CD4-positive, alpha-beta T cell treated with Interleukin-15 for 4 hours (primary cell): ENCODE results near the gene NRL.

Experiments
- DNase-seq: peaks from one replicate; pipeline ENCODE4 v3.0.0-alpha.2; 2020; ENCODE audit warnings: low spot score

NRL gene

DNA sequence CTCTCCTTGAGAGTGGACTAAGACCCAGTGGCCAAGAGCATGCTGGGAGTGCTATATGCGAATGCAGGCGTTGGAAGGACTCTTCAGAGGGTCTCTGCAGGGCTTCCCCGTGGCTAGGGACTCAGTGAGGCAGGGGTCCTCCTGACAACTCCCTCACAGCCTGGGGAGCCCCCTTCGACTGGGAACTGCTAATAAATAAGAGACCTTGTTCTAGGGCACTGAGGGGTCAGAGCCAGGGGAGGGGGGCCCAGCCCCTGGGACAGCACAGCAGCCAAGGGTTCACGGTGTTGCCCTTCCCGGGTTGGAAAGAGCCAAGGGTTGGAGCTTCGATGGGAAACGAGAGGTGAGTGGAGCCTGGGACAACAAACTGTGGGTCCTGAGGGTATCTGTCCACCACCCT lies 49.3 kb downstream of the NRL start:
- DNase-seq, result no peak

DNA sequence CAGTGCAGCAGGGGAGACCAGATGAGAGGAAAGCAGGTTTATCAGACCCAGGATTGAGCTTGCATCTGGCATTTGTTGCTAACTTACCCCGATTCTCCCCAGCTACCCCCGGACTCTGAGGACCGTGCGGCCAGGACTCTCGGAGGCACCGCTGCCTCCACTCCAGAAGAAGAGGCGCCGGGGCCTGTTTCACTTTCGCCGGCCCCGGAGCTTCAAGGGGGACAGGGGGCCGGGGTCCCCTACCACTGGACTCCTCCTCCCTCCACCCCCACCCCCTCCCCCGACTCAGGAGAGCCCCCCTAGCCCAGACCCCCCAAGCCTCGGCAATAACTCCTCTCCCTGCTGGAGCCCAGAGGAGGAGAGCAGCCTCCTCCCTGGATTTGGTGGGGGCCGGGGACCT lies 49.9 kb downstream of the NRL start:
- DNase-seq, result no peak

GRCh38 chr14:24064091-24064795 lies 50.5 kb downstream of the NRL start:
- DNase-seq, result no peak

DNA sequence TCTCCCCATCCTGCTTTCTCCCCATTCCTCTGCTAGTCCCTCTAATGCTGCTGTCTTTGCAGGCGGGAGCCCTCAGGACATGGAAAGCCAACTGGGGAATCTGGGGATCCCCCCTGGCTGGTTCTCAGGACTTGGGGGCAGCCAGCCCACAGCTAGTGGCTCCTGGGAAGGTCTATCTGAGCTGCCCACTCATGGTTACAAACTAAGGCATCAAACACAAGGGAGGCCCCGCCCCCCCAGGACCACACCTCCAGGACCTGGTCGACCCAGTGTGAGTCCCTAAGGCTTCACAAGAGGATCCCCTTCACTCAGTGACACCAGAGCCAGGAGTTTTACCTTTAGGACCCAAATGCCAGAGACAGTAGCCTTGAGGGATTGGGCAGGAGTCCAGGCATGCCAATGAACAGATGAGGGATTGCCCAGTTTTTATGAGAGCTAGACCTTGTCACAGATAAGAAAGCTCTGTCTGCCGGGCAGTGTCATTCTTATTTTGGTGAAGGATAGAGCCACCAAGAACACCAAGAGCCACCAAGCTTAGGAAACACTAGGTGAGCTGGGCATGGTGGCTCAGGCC lies 51.4 kb downstream of the NRL start:
- no peak for DNase-seq

DNA sequence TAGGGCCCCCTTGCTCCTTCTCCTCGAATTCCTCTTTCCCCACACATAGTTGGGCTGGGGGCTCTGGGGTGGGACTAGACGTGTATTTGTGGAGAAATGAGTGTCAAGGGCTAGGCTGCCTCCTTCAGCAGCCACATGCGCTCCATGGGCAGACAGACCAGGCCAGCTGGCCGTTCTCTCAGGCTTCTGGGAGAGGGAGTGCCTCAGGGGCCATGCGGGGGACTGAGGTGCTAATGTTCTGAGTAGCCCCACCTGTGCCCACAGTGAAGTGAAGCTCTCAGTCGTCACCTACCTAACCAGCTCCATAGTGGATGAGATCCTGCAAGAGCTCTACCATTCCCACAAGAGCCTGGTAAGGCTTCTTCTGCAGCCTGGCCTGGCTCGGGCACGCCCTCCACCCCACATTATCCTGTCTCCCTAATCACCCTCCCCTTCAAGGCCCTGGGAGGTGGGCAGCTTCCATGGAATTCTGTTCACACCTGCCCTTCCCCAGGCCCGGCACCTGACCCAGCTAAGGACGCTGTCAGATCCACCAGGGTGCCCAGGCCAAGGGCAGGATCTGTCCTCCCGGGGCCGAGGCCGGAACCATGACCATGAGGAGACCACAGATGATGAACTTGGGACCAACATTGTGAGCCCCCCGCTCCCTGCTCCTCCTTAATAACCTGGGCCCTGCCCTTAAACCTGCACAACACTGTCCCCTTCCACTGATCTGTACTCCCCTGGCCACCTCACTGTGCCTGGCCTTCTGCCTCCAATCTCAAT lies 52.4 kb downstream of the NRL start:
- no peak for DNase-seq

- DNase-seq, result no peak
Observed at GRCh38 chr14:24060984-24061913, 53.5 kb downstream of the NRL start.

- no peak for DNase-seq
Observed at GRCh38 chr14:24060443-24060842, 54.3 kb downstream of the NRL start.

DNA sequence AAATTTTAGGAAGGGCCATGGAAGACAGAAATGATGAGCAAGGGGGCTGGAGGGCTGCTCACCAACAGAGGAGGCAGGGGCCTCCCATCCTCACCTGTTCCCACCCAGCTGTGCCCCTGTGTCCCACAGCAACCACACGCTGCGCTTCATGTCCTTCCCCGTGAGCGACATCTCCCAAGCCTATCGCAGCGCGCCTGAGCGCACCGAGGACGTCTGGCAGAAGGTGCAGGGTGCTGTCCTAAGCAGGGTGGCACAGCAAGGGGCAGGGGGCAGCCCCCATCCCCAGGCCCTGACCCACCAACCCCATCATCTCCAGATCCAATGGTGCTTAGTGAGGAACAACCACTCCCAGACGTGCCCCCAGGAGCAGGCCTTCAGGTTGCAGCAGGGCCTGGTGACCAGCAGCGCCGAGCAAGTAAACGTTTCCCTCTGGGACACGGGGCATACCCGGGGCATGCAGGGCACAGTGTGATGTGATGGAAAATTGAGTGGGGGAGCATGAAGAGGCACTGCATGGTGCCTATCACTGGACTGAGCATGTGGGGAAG lies 54.8 kb downstream of the NRL start:
- DNase-seq, result no peak

GRCh38 chr14:24058951-24059475 lies 55.7 kb downstream of the NRL start:
- DNase-seq, result no peak

DNA sequence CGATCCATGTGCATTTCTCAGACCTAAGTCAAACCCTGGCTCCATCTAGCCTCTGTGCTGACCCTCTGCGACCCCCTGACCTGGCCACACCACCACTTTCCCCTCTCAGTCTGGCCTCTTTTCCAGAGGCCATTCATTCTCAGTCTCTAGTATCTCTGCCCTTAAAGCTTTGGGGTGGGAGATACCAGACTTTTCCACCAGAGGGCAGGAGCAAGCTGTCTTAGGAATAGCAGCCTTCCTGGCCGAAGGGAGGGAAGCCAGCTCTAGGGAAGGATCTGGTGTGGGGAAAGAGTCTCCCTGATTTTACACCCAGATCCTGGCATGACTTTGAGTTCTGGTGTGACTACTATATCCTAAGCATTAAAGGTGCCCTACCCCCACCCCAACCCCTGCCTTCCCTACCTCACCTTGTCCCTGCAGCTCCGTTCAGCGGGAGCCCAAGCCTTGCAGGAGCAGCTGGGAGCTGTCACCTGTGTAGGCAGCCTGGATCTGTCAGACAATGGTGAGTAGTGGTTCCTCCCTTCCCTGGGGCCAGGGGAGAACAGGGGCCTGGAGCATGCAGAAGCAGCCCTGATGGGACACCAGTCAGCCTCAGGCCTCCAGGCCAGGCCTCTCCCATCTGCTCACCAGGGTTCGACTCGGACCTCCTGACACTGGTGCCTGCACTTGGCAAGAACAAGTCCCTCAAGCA lies 56.3 kb downstream of the NRL start:
- DNase-seq, result peak; percentile 81

DNA sequence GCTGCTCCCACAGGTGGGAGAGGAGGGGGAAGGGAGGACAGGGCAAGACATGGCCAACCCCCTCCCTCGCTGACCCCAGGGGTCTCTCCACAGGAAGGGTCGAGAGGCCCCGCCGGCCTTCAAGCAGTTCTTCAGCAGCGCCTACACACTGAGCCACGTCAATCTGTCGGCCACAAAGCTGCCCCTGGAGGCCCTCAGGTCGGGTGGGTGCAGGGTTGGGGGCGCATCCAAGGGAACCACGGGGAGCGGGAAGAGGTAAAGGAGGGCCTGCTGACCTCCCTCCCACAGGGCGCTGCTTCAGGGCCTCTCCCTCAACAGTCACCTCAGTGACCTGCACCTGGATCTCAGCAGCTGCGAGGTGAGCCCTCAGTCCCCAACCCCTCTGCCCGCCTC lies 56.9 kb downstream of the NRL start:
- DNase-seq, result no peak

DNA sequence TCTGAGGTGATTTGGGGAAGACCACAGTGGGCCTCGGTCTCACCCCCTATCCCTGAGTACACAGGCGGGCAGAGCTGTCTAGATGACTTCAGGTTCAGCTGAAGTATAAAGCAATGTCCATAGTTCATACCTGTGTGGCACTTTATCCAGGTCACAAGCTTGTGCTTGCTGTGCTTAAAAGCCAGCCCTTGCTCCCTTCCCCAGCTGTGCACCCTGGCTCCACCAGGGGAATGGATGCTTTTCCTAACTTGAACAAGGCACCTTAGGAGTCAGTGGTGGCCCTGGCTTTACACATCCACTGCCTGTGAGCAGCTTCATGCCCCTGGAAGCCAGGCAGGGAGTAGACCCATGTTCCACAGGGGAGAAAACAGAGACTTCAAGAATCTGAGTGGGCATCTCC lies 57.5 kb downstream of the NRL start:
- no peak for DNase-seq

DNA sequence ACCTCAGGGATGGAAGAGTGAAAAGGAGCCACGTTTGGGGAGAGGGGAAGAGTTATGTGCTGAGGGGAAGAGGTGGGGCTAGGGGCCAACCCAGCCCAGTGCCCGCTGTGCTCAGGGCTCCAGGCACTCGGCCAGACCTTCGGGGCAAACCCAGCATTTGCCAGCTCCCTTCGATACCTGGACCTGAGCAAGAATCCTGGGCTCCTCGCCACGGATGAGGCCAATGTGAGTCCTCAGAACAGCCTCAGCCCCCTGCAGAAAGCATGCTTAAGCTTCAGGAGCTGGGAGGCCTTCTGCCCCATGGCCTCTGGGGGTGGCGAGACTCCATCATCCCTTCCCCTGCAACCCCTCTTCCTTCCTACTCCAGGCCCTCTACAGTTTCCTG lies 58.0 kb downstream of the NRL start:
- DNase-seq, result no peak

GRCh38 chr14:24055971-24056799 lies 58.6 kb downstream of the NRL start:
- DNase-seq, result no peak

GRCh38 chr14:24054646-24055045 lies 60.1 kb downstream of the NRL start:
- no peak for DNase-seq

DNA sequence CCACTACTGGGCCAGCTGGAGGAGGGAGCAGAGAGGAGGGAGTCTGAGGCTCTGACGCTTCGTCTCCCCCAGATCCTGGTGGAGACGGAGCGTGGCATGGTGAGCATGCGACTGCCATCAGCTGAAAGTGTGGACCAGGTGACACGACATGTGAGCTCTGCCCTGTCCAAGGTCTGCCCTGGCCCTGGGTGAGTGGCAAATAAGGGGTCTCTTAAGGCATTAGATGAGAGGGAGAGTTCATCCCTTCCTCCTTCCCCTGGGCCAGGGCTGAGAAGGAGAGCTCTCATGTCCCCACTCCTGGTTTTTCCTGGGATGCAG lies 60.5 kb downstream of the NRL start:
- no peak for DNase-seq

GRCh38 chr14:24053548-24054323 lies 61.0 kb downstream of the NRL start:
- DNase-seq, result no peak

DNA sequence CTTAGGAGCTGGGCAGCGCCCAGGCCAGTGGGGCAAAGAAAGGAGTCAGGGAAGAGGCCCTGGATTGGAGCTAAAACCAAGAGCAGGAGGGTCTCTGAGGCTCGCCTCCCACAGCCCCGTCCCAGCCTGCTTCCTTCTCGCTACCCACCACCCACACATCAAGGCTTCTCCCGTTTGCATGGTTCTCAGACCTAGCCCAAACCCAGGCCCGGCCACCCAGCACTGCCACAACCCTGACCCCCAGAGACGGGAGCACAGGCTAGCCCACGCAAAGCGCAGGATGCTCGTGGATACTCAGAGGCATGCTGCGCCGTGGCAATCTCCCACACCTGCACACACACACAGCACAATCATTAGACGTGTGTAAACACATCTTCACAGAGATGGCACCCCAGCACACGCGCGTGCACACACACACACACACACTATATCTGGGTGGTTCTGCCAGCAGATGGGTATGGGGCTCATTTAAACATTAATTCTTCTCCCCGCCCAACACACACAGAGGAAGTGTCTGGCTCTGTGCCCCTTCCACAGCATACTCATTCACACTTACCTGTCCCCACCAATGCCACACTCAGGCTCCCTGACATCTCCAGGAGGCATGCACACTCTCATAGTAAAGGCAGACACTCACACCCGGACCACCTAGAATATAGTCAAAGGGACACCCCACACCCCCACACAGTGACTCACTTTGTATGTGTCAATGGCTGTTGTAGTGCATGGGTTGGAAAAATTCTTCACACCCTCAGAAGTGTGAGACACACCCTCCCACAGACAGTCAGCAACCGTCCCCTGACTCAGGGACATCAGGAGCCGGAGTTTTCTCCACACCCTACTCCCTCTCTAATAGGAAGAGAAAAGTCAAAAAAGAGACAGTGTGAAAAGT lies 61.8 kb downstream of the NRL start:
- peak; percentile 73 for DNase-seq
